MG63 (cell line): ENCODE measurements around the gene ANKRD11. TPM values are rescaled to one million over a fixed set of nuclear protein-coding genes. Genes with fewer than 3 reads are reported as not detected.
"Not testable (repeated sequence)": the region's sequence is repeated elsewhere in the genome, so short reads cannot be mapped to it uniquely, and the experiment has no call there.

Experiments used
- DNase-seq: peaks from one replicate; pipeline ENCODE4 v3.0.0-alpha.2; 2020
- H3K27me3 ChIP-seq: fragments of 250-450 bp; sonication (Bioruptor Pico); 2 replicates; pipeline ENCODE4 v1.5.1; 2020; ENCODE audit warnings: mild to moderate bottlenecking, moderate library complexity
- H3K36me3 ChIP-seq: fragments of 250-450 bp; sonication (Bioruptor Pico); 2 replicates; pipeline ENCODE4 v1.5.1; 2020; ENCODE audit warnings: mild to moderate bottlenecking, moderate library complexity
- H3K4me3 ChIP-seq: fragments of 250-450 bp; sonication (Bioruptor Pico); 2 replicates; pipeline ENCODE4 v1.5.1; 2020; ENCODE audit warnings: mild to moderate bottlenecking, moderate library complexity
- H3K9me3 ChIP-seq: fragments of 250-450 bp; sonication (Bioruptor Pico); 2 replicates; pipeline ENCODE4 v1.5.1; 2020; ENCODE audit warnings: mild to moderate bottlenecking, moderate library complexity
- total RNA-seq: library from RNA; depleted of rRNA; stranded (reverse); fragments of >200 nt; shearing (Covaris generic); gene quantifications from 2 replicates; pipeline ENCODE4 v1.2.3, GENCODE V29; 2014; ENCODE audit warnings: low replicate concordance

ANKRD11 gene
- total RNA-seq, 1 experiment from 2014 or later = 54.3 TPM

DNA sequence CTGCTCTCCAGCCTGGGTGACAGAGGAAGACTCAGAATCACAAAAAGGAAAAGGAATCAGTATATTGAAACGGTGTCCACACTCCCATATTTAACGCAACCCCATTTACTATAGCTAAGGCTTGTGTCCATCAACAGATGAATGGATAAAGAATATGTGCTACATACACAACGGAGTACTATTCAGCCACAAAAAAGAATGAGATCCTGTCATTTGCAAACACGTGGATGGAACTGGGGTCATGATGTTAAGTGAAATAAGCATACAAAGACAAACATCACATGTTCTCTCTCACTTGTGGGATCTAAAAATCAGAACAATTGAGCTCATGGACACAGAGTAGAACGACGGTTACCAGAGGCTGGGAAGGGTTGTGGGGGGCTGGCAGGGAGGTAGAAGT lies 217.7 kb downstream of the ANKRD11 start:
- no peaks in the 10 kb centered on the region for H3K9me3 ChIP-seq
- H3K4me3 ChIP-seq = no peak overlapping the region
- H3K36me3 ChIP-seq = peaks cover 28% of the 10 kb centered on the region
- no peak for DNase-seq
- no peaks in the 10 kb centered on the region for H3K27me3 ChIP-seq

GRCh38 chr16:89270666-89271345 lies 219.6 kb downstream of the ANKRD11 start:
- peaks cover 30% of the 10 kb centered on the region for H3K36me3 ChIP-seq
- H3K9me3 ChIP-seq = no peaks in the 10 kb centered on the region
- H3K27me3 ChIP-seq = no peaks in the 10 kb centered on the region
- H3K4me3 ChIP-seq = no peak overlapping the region
- no peak for DNase-seq

GRCh38 chr16:89269805-89270665 lies 220.3 kb downstream of the ANKRD11 start:
- no peaks in the 10 kb centered on the region for H3K27me3 ChIP-seq
- no peak overlapping the region for H3K4me3 ChIP-seq
- no peaks in the 10 kb centered on the region for H3K9me3 ChIP-seq
- peaks cover 29% of the 10 kb centered on the region for H3K36me3 ChIP-seq
- DNase-seq = no peak

DNA sequence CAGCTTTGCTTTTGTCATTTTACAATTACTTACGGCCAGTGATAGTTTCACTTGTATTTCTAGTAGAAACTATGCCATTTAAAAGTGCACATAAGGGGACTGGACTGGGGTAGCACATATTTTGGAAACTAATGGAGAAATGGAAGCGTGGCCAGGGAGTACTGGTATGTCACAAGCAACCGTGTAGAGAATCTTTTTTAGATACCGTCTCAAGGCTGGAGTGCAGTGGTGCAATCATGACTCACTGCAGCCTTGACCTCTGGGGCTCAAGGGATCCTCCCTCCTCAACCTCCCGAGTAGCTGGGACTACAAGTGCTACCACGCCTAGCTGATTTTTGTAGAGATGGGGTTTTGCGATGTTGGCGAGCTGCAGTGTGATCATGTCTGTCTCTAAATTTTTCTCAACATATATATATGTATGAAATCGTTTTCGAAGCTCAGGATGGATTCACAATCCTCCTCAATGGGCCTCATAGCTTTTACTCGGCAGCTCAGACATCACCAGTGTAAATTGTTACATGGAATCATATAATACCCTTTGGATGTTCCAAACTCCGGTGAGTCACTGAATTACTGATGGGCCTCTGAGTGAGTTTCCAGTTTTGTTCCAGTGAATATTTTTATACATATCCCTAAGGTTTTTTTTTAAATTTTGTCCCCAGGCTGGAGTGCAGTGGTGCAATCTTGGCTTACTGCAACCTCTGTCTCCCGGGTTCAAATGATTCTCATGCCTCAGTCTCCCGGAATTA lies 221.2 kb downstream of the ANKRD11 start:
- DNase-seq = no peak
- Histone ChIP-seq H3K9me3 (no peaks in the 10 kb centered on the region), H3K27me3 (no peaks in the 10 kb centered on the region), H3K36me3 (peaks cover 25% of the 10 kb centered on the region), H3K4me3 (no peak overlapping the region)

DNA sequence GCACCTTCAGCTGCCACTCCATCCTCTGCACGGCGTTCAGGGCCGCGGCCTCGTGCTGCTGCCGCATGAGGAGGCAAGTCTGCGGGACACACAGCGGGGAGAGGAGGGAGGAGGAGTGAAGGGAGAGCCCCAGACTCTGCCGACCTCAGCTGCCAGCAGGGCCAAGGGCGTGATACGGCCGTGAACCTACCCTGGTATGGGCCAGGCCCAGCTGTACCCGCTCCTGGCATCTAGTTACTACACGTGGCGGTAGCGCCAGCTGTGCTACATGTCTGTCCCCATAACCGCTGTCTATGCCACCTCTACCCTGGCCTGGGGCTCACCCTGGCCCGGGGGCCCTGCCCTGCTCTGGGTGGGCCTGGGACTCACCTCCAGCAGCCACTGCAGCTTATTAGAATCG lies 221.8 kb downstream of the ANKRD11 start:
- Histone ChIP-seq H3K9me3 (no peaks in the 10 kb centered on the region), H3K4me3 (no peak overlapping the region), H3K27me3 (no peaks in the 10 kb centered on the region), H3K36me3 (peaks cover 25% of the 10 kb centered on the region)
- DNase-seq = no peak

DNA sequence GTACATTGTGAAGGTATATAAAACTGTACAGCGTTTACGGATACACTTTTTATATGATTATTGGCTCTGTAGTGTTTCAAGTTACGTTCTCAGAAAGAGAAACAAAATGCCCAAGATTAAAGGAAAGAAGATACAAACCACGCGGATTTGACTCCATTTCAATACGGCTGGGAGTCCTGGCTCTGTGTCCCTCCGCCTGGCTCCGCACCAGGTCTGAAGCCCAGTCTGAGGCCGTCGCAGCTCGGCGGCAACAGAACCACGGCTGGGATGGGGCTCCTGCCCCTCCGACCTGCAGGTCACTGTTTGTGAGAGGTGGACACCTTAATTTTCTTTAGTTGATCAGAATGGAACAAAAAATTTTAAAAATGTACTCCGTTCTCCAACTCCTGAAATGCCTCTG lies 222.6 kb downstream of the ANKRD11 start:
- H3K36me3 ChIP-seq = peaks cover 23% of the 10 kb centered on the region
- H3K27me3 ChIP-seq, DNase-seq, H3K9me3 ChIP-seq, H3K4me3 ChIP-seq: not testable (repeated sequence)

DNA sequence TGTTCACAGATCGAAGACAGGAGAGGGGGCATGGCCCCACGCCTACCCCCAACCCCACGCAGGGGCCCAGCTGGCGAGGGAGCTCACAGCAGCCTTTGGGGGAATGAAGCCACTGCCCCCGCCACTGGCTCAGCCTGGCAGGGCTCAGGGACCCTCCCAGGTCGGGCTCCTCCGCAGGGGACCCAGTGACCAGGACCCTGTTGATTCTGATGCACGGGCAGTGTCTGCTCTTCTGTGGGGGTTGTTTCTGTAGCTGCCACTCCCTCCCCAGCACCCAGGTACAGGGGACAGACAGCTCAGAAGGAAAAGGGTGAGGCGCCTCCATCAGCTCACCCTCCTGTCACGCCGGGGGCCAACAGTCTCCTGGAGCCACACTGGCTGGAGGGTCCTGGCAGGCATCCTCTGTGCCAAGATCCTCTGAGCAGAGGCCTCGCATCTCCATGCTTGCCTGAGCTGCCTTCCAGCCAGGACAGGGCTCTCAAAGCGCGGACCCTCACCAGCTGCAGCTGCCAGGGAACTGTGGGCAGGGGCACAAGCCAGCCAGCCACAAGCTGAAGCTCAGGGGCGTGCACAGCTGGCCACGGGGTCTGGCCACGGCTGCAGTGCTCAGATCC lies 223.7 kb downstream of the ANKRD11 start:
- H3K27me3 ChIP-seq = no peaks in the 10 kb centered on the region
- peaks cover 20% of the 10 kb centered on the region for H3K36me3 ChIP-seq
- H3K9me3 ChIP-seq = no peaks in the 10 kb centered on the region
- no peak overlapping the region for H3K4me3 ChIP-seq
- no peak for DNase-seq

GRCh38 chr16:89265647-89266046 lies 224.7 kb downstream of the ANKRD11 start:
- peaks cover 18% of the 10 kb centered on the region for H3K36me3 ChIP-seq
- H3K4me3 ChIP-seq = no peak overlapping the region
- no peaks in the 10 kb centered on the region for H3K27me3 ChIP-seq
- DNase-seq = no peak
- no peaks in the 10 kb centered on the region for H3K9me3 ChIP-seq

- Histone ChIP-seq H3K36me3 (peaks cover 15% of the 10 kb centered on the region), H3K4me3 (no peak overlapping the region), H3K9me3 (no peaks in the 10 kb centered on the region), H3K27me3 (no peaks in the 10 kb centered on the region)
- no peak for DNase-seq
These were observed 225.4 kb downstream of the ANKRD11 start for GRCh38 chr16:89264800-89265550.

DNA sequence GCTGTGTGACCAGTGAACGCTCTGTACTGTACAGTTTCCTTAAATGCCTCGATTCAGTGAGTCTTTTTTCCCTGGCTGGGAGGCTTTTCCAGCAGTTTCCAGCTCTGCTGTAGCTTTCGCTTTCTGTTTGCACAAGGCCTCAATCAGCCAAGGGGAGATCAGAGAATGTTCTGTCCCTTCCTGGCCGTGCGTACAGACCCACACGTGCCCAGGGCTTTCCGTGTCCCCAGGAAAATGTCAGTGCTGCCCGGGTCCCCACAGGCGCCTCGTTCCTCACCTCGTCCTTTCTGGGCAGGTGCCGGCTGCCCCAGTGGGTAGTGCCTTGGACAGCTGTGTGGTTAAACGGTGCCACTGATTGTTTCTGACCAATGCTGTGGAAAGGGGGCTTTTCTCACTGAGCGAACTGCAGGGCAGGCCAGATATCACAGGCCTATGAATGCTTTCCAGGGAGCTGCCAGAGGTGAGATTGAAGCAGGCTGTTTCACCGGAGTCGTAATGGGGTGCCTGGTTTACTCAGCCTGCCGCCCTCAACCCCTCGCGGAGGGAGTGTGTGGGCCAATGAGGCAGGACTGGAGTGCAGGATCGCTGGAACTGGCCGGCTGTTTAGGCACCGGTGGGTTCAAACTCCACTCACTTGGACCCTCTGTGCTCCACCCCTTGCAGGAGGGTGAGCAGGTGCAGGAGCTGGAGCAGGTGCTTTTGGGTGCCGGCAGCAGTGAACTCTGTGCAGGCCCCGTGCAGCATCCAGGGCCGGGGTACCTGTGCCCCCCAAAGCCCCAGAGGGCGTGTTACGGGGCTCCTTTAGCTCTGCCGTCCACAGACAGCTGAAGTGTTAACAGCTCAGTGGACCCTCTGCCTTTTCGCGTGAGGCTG lies 228.4 kb downstream of the ANKRD11 start:
- Histone ChIP-seq H3K36me3 (peaks cover 3% of the 10 kb centered on the region; the same call in 1 of the 2 replicates), H3K27me3 (no peaks in the 10 kb centered on the region), H3K9me3 (no peaks in the 10 kb centered on the region), H3K4me3 (no peak overlapping the region)
- no peak for DNase-seq

DNA sequence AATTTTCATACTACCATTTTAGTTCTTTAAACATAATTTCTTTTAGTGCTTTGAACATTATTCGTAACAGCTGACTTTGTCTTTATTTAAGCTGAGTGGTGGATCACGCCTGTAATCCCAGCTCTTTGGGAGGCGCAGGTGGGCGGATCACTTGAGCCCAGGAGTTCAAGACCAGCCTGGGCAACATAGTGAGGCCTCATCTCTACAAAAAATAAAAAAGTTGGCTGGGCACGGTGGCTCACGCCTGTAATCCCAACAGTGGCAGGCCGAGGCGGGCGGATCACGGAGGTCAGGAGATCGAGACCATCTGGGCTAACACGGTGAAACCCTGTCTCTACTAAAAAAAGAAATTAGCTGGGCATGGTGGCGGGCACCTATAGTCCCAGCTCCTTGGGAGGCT lies 230.5 kb downstream of the ANKRD11 start:
- H3K27me3 ChIP-seq, H3K36me3 ChIP-seq, DNase-seq, H3K9me3 ChIP-seq, H3K4me3 ChIP-seq: not testable (repeated sequence)

GRCh38 chr16:89257757-89258465 lies 232.4 kb downstream of the ANKRD11 start:
- no peaks in the 10 kb centered on the region for H3K9me3 ChIP-seq
- no peak for DNase-seq
- H3K27me3 ChIP-seq = no peaks in the 10 kb centered on the region
- no peak overlapping the region for H3K4me3 ChIP-seq
- no peaks in the 10 kb centered on the region for H3K36me3 ChIP-seq

- H3K9me3 ChIP-seq = no peaks in the 10 kb centered on the region
- H3K36me3 ChIP-seq = no peaks in the 10 kb centered on the region
- no peak overlapping the region for H3K4me3 ChIP-seq
- no peak for DNase-seq
- no peaks in the 10 kb centered on the region for H3K27me3 ChIP-seq
These were observed 233.1 kb downstream of the ANKRD11 start for GRCh38 chr16:89257281-89257731.

DNA sequence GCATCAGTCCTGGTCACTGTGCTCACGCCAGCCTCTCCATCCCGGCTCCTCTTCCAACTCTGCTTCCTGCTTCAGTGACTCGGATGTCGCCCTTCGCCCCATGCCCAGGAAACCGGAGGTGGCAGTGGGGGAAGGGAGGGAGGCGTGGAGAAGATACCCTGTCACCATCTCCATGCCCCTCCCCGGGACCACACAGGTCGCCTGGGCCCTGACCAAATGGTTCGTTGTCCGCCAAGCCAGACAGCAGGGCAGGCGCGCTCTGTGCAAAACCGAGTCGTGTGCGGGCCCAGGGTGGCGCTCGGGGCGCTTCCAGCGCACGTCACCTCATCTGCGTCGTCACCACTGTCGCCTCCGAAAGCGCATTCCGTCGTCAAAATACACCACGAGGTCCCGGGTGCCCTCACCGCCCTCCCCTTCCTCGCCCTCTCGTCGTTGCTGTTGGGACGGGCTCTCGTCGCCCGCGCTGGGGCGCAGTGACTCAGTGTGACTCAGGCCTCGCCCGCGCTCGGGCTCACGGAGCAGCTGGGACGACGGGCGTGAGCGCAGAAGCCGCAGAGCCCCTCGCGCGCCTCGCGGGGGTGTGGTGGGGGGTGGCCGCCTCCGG lies 233.6 kb downstream of the ANKRD11 start:
- H3K36me3 ChIP-seq = no peaks in the 10 kb centered on the region
- H3K9me3 ChIP-seq = no peaks in the 10 kb centered on the region
- peak; percentile 18 for DNase-seq

More for the DNA sequence above, 233.6 kb downstream of the ANKRD11 start:
- H3K4me3 ChIP-seq = no peak overlapping the region
- no peaks in the 10 kb centered on the region for H3K27me3 ChIP-seq
